Gastrocnemius medialis (tissue), 4 donors: ENCODE measurements around the gene MISP3.

Experiments
- POLR2A ChIP-seq, 2 donors: fragments of 450-650 bp; IDR thresholded peaks; one replicate each; pipeline ENCODE4 v1.6.1; 2017; ENCODE audit warnings: antibody characterized with exemption in 2 of 2, mild to moderate bottlenecking in 2 of 2, moderate library complexity in 2 of 2
- TF ChIP-seq, protein P1 (sequence below), 5 experiments: fragments of 450-650 bp in 3 of 5; fragments of 200-600 bp in 2 of 5; sonication (generic) in 2 of 5; IDR thresholded peaks in 4 of 5; conservative IDR thresholded peaks in 1 of 5; 1 replicate in 4 of 5; 2 replicates in 1 of 5; pipeline ENCODE4 v1.5.1; 2016 to 2019; ENCODE audit warnings: antibody characterized with exemption in 5 of 5, mild to moderate bottlenecking in 3 of 5, moderate library complexity in 3 of 5

DNA sequence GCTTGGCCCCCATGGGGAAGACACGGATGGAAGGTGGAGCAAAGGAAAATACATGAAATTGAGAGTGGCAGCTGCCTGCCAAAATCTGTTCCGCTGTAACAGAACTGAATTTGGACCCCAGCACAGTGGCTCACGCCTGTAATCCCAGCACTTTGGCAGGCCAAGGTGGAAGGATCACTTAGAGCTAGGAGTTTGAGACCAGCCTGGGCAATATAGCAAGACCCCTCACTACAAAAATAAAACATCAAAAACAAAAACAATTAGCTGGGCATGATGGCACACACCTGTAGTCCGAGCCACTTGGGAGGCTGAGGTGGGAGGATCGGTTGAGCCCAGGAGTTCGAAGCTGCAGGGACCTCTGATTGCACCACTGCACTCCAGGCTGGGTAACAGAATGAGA, 20.1 kb upstream of the MISP3 start:
- no peak for TF ChIP-seq POLR2A (IDR thresholded peaks at IDR 0.05)
- TF ChIP-seq, protein P1, sequence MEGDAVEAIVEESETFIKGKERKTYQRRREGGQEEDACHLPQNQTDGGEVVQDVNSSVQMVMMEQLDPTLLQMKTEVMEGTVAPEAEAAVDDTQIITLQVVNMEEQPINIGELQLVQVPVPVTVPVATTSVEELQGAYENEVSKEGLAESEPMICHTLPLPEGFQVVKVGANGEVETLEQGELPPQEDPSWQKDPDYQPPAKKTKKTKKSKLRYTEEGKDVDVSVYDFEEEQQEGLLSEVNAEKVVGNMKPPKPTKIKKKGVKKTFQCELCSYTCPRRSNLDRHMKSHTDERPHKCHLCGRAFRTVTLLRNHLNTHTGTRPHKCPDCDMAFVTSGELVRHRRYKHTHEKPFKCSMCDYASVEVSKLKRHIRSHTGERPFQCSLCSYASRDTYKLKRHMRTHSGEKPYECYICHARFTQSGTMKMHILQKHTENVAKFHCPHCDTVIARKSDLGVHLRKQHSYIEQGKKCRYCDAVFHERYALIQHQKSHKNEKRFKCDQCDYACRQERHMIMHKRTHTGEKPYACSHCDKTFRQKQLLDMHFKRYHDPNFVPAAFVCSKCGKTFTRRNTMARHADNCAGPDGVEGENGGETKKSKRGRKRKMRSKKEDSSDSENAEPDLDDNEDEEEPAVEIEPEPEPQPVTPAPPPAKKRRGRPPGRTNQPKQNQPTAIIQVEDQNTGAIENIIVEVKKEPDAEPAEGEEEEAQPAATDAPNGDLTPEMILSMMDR (IDR thresholded peaks at IDR 0.05 in 4 of 5, conservative IDR thresholded peaks at IDR 0.05 in 1 of 5), result no peak
